CD1c-positive myeloid dendritic cell (primary cell): ENCODE measurements around the gene MYH6.
A peak's percentile ranks its signal among the peaks of the same experiment; 100 is the strongest.
"Not testable (repeated sequence)": the region's sequence is repeated elsewhere in the genome, so short reads cannot be mapped to it uniquely, and the experiment has no call there.

Experiments
- DNase-seq: peaks from one replicate; pipeline ENCODE4 v3.0.0-alpha.2; 2016; ENCODE audit errors: extremely low spot score

MYH6 gene

DNA sequence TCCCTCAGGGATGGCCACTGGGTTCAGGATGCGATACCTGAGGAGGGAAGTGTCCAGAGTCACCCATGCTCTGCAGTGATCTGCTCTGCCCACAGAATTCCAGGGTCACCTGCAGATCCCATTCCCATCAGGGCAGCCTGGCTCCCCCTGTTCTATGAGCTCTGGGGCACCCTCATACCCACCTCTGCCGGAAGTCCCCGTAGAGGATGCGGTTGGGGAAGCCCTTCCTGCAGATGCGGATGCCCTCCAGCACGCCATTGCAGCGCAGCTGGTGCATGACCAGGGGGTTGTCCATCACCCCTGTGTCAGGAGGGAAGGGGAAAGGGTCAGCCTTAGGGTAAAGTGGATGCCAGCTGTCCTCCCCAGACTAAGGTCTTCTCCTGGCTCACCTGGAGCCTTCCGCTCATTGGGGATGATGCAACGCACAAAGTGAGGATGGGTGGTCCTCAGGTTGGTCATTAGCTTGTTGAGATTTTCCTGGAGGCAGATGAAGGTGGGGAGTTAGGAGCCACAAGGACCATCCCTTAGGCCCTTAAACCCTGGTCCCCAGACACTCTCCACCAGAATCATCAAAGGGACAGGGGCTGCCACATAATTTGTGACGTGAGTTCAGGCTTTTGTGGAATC lies 11.2 kb downstream of the MYH6 start:
- DNase-seq: no peak

DNA sequence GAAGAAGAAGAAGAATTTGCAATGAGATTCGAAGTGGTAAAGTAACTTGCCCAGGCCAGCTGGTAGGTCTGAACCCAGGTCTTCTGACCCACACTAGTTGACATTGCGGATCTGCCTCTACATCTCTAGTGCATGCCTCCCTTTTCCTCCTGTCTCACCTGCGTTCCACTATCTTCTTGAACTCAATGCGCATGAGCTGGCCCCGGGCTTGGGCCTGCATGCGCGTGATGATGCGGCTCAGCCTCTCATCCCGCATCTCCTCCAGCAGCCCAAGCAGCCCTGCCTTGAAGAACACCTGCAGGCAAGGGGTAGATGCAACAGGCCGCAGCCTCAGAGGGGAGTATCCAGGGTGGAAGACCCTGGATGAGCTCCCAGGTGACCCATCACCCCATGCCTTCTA lies 11.9 kb downstream of the MYH6 start:
- DNase-seq: no peak

DNA sequence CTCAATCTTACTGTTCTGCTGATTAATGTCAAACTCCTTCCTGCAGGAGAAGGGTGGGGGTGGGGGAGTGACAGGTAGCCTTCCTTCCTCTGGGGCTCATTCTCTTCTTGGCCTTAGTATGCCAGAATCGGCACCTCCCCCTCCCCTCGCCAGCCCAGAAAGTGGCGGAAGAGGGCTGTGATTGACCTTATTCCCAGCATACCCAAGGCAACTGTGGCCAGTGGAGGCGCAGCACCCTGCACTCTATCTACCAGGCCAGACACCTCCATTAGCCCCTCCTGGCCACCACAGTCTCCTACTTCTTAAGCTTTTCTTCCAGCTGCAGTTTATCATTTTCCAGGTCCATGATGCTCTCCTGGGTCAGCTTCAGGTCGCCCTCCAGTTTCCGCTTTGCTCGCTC lies 15.5 kb downstream of the MYH6 start:
- DNase-seq: no peak

DNA sequence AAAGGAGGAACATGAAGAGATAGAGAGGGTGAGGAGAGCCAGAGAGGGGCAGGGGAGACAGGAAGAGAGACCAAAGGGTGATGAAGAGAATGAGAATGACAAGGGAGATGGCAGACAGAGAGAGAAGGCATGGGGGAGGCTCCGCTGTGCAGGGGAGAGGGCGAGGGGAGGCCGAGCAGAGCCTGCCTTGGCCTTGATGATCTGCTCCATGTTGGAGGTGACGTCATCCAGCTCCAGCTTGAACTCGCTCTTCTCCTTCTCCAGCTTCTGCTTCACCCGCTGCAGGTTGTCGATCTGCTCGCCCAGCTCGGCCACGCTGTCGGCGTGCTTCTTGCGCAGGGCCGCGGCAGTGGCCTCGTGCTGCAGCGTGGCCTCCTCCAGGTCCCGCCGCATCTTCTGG lies 18.2 kb downstream of the MYH6 start:
- DNase-seq: not testable (repeated sequence)

DNA sequence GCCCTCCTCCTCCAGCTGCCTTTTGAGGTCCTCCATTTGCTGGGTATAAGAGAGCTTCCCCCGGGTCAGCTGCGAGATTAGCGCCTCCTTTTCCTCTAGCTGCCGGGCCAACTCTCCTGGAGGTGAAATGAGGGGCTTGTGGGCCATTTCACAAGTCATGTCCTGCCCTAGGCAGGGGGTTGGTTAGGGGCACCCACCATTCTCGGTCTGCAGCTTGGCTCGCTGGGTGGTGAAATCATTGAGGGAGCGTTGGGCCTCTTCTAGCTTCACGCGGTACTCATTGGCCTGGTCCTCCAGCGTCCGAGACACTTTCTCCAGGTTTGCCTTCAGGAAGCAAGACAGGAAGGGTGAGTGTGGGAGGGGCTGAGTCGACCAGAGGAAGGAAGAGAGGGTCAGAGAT lies 18.7 kb downstream of the MYH6 start:
- no peak for DNase-seq

DNA sequence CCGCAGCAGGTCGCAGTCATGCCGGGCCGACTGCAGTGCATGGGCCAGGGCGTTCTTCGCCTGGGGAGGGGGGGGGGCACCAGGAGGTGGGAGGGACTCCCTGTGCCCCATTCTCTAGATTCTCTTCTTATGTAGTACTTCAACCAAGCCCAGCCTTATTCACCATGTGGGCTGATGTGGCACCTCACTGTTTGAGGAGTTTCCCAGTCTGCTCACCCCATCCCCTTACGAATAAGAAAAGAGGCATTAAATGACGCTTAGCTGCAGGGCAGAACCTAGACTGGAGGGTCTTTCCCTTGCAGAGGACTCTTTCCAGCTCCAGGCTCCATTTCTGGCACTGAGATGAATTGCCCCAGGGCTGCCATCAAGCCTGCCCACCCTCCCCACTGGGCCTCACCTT lies 19.1 kb downstream of the MYH6 start:
- no peak for DNase-seq

DNA sequence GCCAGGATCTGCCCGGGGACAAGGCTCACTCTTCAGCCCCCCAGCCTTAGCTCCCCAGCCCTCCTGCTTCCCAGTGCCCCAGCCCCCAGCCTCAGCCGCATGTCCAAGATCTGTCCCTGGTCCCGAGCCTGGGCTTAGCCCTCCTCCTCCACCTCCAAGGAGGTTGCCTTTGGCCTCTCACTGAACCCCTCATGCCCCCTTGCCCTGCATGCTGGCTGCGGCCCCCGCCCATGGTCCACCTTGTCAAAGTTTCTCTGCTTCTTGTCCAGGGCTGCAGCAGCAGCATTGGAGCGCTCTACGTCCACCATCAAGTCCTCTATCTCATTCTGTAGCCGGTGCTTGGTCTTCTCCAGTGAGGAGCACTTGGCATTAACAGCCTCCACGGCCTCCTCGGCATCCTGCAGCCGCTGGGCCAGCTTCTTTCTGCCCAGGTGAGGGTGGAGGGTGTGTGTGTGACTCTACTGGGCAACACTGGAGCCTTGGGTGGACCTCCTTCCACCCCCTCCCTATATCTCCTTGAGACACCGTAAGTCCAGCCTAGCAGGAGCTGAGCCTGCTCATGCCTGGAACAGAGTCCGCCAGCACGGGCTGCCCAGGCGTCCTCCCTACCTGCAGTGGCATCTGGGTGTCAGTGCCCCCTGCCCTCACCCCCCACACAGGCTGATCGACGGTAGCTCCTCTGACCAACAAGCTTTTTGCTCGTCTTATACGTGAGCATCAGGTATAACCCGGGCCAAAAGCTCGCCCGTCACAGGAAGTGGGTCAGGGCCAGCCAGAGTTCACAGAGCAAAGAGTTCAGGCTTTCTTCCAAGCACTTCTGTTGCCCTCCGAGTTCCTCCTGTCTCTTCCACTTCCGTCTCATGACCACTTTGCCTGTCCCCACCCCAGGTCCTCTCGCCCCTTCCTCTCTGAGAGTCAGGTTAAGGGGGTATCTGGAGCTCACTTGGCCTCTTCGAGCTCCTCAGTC lies 19.9 kb downstream of the MYH6 start:
- no peak for DNase-seq

DNA sequence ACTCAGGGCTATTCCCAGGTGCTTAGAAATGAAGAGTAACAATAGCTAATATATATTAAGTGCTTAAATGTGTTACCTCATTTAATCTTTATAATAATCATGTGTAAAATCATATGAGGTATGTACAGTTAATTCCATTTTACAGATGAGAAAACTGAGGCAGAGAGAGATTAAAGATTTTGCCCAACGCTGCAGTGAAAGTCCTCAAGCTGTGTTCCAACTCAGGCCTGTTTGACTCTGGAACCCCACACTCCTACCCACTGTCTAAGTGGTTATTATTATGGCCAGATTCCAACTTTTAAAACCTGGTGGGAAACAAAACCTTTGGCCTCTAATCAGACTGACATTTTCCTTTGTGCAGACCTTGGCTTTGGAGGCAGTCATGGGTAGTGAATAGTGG lies 21.1 kb downstream of the MYH6 start:
- DNase-seq: no peak

DNA sequence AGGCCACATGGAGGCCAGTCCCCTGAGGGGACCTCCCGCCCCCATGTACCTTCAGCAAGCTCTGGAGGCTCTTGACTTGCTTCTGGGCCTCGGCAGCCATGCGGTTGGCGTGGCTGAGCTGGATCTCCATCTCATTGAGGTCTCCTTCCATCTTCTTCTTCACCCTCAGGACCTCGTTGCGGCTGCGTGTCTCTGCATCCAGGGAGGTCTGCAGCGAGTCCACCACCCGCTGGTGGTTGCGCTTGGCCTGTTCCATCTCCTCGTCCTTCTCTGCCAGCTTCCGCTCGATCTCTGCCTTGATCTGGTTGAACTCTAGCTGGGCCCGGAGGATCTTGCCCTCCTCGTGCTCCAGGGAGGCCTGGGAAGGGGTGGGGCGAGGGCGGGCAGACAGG lies 21.8 kb downstream of the MYH6 start:
- DNase-seq: not testable (repeated sequence)

DNA sequence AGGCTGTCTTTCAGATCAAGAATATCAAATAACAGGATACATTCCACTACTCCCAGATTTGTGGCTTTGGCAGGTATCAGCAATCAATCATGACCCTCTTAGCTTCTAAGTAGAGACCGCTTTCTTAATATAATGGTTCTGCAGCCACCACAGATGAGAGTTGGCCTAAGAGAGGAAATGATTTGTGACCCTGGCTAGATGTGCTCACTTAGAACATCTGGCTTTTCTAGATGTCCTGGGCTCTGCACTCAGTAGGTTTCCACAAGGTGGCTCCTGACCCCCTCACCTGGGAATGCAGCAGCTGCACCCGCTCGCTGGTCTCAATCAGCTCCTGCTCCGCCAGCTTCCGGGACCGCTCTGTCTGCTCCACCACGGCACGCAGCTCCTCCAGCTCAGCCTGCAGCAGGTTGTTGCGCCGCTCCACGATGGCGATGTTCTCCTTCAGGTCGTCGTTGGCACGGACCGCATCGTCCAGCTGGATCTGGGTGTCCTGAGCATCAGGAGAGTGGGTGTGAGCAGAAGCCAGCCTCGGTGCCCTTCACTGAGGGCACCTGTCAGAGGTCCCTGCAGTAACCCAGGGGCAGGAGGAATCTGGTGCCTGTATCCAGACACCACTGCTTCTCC lies 22.3 kb downstream of the MYH6 start:
- DNase-seq: no peak

DNA sequence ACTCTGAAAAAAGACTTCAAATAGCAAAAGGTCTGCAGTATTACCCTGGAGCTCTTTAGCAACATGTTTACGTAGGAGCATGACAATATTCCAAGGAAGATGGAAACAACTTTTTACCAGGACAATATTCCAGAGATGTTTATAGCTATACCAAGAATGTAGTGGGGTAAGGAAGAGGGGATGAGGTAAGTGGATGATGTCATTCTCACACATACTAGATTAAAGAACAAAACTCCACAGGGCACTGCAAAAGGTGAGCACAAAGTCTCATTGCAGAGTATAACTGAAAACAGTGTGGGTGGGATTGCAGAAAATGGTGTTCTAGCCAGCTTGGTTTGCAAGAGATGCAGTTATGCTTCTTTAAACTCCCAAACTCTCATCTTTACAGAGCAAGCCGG lies 22.8 kb downstream of the MYH6 start:
- DNase-seq: no peak

DNA sequence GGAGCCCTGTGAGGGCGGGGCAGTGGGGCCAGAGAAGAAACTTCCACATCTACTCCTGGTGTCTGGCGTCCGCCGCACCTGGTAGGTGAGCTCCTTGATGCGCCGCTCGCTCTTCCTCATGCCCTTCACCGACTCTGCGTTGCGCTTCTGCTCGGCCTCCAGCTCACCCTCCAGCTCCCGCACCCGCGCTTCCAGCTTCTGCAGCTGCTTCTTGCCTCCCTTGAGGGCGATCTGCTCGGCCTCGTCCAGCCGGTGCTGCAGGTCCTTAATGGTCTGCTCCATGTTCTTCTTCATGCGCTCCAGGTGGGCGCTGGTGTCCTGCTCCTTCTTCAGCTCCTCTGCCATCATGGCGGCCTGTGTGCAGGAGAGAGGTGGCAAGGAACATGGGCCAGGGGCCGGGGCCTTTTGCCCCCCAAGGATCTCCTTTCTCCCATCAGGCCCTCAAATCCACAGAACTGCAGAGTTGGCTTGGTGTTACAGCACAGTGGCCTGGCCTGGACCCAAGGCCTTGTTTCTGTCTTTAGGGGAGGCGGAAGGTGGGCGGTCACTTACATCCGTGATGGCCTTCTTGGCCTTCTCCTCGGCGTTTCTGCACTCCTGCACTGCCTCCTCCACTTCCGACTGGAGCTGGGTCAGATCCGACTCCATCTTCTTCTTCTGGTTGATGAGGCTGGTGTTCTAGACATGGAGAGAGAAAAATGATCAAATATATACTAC lies 23.6 kb downstream of the MYH6 start:
- no peak for DNase-seq

DNA sequence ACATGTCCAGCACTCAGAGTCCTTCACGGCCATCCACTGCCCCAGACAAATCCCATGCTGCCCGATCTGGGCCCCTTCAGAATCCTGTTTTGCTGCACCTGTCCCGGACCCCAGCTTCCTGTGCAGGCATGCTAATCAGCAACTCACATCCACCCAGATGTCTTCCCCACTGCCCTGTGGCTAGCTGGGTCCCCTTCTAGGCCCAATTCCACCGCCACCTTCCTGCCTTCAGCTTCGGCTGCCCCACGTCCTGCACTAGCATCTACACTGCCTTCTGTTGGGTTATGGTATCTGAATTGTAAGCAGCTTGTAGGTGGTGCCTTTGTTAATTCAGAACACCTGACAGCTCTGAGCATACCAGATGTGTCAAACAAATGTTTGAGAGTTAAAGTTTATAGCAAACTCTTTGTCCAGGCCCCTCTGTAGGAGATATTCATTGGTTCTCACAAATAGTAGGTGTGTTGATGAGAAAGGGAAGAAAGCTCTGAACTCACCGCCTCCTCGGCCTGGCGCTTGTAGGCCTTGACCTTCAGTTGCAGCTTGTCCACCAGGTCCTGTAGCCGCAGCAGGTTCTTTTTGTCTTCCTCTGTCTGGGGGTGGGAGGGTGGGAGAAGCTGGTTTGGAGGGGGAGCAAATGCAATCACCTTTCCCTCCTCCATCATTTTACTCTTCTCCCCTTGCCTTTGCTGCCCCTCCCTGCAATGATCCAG lies 25.2 kb downstream of the MYH6 start:
- no peak for DNase-seq

DNA sequence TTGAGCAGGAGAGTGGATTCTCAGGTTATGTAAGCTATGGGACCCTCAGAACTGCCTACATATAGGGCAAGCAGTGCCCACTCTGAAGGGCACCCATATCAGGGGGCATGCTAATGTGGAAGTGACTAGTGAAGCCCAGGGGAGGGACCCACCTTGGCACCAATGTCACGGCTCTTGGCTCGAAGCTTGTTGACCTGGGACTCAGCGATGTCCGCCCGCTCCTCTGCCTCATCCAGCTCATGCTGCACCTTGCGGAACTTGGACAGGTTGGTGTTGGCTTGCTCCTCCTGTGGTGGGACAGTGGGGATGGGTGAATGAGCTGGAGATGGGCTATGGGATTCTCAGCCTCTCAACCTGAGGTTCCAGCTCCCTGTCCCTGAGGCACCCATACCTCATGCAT lies 25.8 kb downstream of the MYH6 start:
- no peak for DNase-seq

DNA sequence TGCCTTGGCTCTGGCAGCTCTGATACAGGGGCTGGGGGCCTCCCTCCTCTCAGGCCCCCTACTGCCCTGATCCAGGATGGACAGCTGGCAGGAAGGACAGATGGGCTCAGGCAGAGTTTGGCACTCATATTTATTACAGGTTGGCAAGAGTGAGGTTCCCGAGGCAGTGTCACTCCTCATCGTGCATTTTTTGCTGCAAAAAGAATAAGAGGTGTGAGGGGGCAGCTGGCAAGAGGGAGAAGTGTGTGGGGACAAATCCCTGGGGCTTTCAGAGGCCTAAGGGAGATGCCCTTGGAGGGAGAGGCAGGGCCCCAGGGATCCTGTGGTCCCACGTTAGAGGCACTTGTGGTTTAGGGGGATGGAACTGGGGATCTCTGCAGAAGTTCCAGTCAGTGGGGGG lies 26.2 kb downstream of the MYH6 start:
- no peak for DNase-seq

DNA sequence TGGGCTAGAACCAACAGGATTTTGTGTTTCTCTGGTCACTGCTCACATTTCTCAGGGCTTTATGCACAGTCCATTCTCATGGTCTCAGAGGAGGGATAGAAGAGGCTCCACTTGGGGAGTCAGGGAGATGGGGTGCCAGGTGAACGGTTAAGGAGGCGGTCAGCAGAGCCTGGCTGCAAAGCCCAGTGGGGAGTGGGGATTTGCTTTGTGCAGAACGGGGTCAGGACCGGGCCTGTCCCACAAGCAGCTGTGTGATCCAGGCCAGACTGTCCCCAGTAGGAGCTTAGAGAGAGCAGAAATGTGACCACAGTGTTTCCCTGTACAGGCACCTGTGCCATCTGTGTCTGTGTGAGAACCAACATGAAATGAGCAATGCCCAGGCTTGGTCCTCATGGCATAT lies 27.1 kb downstream of the MYH6 start:
- no peak for DNase-seq

DNA sequence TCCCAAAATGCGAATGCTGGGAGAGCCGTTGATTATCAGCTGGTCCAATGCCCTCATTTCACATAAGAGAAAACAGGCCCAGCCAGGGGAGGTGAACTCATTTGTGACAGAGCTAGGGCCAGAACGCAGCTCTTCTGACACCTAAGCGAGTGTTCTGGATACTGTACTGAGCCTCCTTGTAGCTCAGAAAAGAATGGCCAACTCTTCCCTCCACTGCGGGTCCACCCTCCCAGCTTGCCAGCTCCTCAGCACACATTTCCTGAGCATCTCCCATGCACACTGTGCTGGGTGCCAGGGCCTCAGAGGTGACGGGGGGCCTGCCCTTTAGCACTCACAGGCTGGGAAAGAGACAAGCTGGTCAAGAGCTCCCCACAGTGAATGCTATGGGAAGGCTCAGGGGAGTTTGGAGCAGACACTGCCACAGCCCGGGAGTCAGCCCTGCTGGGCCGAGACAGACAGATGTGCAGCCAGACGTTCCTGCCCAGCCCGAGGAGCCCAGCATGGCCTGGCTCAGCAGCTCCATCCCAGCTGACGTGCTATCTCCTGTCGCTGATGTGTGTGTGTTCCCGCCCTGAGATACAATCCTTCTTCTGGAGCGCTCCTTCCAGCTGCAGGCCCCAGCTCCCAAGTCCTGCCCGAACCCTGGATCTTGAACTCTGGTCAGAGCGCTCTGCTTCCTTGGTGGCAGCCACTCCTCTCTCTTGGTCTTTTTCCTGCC lies 27.7 kb downstream of the MYH6 start:
- no peak for DNase-seq

DNA sequence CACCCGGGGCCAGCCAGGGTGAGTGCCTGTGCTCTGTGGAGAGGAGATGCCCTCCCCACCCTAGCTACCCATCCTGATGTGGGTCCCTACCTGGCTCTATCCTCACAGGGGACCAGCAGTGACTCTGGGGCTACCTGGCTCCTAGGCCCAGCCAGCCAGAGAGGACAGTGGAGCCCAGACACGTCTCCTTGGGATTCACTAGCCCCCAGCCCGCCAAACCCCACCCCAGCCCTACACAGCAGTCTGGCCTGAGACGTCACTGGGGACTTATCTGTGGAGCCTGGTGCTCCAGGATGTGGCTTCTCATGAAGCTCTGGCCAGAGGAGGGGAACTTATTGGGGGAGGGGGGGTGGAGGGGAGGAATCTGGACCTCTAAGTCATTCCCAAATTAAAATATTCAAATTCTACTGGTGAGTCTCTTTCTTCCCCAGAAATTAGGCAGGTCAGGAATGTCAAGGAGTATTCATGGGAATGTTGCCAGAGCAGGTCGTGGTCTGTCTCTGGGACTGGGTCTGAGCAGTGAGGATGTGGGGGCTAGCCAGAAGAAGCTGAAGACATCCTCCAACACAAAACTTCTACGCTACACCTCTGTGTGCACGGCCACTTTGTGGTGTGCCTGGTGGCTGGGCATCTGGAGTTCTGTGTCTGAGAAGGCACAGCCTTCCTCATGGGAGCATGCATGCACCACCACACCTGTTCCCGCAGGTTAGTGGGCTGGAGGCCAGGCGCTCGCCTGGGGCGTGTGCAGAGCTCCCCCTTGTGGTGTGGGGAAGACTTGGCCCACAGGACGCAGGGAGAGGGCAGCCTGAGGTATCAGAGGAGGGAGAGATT lies 28.5 kb downstream of the MYH6 start:
- DNase-seq: peak; percentile 55

DNA sequence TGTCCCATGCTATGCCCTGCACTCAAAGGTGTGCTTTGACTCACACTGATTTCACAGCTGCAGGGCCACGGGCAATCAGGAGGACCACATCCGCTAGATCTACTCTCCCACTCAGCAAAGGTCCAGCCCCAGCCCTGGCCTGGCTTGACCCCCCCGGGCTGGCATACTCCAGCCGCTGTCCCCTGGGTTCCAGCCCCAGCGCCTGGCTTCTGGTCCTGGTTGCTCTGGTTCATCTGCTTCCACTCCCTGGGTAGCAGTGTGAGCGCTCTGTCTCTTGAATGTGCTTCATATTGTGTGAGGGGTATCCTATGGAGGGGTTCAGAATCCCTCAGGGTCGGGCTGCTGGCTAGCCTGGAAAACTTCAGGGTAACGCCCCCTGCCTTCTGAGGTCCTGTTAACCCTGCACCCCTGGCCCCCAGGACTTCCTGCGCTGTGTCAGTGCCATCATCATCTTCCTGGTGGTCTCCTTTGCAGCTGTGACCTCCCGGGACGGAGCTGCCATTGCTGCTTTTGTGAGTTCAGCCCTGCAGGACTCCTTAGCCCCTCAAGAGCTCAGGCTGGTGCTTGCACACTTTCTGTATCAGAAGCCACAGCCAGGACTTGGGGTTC lies 29.4 kb downstream of the MYH6 start:
- no peak for DNase-seq
